Measurements from ENCODE around the gene KCTD20.
A peak's percentile ranks its signal among the peaks of the same experiment; 100 is the strongest.
"Not testable (repeated sequence)": the region's sequence is repeated elsewhere in the genome, so short reads cannot be mapped to it uniquely, and the experiment has no call there.

KCTD20 gene

DNA sequence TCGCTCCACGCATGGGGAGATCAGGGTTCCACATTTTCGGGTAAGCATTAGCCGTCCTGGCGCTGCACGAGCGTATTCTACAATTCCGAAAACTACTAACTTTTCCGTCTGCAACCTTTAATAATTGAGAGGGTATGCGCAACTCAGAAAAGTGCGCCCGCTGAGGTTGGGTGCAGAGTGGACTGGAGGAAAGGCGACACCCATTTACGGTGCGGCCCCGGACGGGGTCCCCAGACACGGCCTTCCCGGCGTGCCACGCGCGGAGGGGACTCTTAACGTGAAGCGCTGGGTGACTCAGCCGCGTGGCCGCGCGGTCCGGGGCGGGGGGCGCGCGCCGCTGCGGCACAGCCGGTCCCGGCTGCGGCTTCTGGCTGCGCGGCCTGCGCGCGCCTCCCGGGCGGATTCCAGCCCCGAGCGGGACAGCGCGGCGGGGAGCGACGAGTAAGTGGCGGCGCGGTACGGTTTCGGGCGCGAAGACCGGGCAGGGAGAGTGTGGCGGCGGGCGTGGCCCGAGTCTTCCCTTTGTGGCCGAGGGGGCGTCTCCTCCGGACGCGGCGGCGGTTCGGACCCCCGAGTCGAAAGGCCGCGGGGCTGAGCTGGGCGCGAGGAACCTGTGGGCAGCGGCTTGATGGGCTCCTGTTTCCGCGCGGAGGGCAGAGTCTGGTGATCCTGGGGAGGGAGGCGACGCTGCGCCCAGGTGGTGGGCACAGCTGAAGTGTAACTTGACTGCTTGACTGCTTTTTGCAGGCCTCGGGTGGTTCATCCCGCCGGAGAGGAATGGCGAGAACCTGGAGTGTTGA lies at the start of gene KCTD20, which contains the start of gene PXT1:
Gene KCTD20 (plus strand): TSS at position 330 of the 800 bp plus-strand sequence. CDS start 27,098 bp downstream, outside the sequence.
Gene PXT1 (minus strand): TSS at position 184 of the 800 bp plus-strand sequence. CDS start 16,772 bp downstream, outside the sequence.
- DNase-seq, result peak; percentile 94

DNA sequence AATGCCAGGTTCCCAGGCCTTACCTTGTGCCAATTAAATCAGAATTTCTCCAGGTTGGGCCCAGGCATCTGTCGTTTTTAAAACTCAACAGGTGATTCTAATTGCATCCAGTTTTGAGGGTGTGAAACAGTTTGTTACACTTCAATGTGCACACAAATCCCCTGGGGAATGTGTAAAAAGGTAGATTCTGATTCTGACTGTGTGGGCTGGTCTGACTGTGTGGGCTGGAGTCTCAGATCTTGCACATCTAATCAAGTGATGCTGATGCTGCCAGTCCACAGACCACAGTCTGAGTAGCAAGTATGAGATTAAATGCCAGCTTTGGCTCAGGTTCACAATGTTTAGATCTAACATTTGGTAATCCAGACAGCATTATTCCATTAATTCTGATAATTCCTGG lies 42.8 kb upstream of the KCTD20 start:
- no peak for DNase-seq

DNA sequence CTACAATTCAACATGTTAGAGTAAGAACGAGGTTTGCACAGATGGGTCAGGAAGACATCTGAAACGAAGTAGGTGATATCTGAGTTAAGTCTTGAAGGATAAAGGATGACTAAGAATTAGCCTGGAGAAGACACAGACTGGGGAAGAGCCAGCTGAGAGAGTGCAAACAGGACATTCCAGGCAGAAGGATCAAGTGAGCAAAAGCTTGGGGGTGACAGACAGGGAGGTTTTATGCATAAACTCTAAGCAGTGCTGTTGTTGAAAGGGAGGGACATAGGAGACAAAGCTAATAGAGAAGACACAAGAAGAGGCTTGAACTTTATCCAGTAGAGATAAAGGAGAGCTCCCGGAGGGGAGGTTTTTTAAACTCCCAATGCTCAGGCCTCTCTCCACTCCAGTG lies 40.3 kb upstream of the KCTD20 start:
- no peak for DNase-seq

DNA sequence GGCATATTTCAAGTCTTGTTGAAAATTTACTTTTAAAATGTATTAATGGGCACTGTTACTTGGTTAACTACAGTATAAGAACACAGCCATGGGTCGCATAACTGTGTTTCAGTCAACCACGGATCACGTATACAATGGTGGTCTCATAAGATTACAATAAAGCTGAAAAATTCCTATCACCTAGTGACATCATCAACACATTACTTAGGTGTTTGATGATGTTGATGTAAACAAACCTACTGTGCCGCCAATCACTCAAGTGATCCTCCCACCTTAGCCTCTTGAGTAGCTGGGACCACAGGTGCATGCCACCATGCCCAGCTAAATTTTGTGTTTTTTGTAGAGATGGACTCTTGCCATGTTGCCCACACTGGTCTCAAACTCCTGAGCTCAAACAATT lies 38.6 kb upstream of the KCTD20 start:
- no peak for DNase-seq

DNA sequence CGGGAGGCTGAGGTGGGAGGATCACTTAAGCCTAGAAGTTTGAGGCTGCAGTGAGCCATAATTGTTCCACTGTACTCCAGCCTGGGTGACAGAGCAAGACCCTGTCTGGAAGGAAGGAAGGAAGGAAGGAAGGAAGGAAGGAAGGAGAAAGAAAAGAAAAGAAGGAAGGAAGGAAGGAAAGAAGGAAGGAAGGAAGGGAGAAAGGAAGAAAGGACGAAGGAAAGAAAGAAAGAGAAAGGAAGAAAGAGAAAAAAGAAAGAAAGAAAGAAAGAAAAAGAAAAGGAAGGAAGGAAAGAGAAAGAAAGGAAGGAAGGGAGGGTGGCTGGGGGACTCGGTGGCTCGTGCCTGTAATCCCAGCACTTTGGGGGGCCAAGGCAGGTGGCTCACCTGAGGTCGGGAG lies 33.1 kb upstream of the KCTD20 start:
- not testable (repeated sequence) for DNase-seq

DNA sequence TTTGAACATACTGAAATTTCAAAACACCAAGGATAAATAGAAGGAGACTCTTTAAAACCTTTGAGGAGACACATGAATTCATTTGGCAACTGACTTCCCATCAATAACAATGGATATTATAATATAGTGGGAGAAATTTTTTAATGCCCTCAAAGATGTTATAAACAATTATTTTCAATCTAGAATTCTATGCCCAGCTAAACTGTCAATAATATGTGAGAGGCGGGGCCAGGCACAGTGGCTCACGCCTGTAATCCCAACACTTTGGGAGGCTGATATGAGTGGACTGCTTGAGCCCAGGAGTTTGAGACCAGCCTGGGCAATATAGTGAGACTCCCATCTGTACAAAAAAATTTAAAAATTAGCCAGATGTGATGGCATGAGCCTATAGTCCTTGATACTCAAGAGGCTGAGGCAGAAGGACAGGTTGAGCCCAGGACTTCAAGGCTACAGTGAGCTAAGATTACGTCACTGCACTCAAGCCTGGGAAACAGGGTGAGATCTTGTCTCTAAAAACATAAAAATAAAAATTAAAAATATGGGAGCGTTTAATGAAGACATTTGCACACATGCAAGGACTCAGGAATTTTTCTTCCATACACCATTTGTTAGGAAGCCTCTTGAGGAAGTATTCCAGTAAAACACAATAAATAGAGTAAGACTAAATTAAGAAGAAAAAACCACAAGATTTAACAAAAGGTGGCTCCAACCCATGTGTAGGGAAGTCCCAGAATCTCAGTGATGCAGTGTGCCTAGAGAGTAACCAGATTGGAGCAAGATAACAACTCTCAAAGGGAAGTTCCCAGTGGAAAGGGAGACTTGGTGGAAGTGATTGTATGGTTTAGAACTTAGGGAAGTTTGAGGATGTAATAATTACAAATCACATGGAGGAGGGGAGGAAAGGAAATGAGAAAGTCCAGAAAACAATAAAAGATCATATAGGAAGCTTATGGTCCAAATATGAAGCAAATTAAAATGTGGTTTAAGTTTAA lies 29.0 kb upstream of the KCTD20 start:
- no peak for DNase-seq

DNA sequence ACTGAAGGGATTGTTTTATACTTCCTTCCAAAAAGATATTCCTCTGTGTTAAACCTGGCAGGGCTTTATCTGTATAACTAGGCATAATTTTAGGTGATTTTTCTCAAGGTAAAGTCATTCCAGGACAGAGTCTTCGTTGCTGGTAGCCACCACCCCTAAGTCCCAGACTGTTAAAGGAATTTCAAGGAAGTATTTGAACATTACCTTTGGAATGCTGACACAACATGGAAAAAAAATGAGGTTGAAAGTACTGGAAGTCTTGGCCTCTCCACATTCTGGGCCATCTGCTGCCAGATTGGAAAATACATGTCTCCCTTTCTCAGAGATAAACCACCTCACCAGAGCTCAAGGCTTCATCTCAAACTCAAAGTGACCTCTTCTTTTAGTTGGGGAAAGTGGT lies 28.3 kb upstream of the KCTD20 start:
- DNase-seq, result no peak

DNA sequence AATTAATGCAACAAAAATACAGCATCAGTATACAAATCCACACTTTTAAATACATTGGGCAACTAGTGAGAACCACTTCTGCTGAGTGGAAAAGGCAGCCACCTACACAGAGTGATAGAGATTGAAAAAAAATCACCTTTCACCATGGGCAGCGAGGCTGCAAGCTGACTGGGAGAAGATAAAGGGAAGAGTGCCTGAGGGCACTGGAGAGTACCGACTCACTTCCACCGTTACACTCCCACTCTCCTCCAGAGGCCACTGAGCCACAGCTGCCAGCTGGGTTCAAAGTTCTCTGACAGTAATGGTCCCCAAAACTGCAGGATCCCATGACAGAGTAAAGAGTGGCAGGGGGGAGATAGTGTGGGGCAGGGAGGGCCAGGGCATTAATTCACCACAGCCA lies 24.2 kb upstream of the KCTD20 start:
- DNase-seq, result no peak

DNA sequence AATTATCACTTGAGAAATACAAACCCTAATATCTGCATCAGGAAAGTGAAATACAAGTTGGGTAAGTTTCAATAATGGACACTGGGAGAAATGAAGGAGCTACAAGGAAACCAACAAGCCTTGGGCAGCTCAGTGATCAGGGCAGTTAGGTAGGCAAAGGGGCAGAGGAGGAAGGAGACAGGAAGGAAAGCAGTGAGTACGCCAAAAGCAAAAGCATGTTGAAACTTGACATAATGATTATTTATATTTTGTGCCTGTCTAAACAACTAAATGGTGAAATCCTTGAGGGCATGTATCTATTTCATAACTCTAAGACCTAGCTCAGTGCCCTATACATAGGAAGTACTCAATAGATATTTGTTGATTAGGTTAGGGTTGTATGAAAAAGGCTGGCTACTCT lies 23.5 kb upstream of the KCTD20 start:
- no peak for DNase-seq

DNA sequence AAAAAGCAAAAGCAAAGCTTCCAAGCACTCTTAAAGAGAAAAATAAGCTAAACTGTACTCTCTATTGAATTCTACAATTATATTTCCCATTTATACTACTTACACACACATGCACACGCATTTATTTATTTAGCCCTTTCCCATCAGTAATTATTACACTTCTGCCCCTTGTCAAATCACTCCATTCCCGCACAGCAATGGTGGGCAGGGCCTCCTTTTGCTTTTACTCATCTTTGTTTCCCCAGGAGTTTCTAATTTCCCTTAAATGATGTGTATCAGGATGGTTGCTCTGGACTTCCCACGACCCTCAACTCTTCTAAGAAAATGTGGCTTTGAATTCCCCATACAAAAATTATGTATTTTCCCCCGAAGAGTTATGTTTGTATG lies 20.1 kb upstream of the KCTD20 start:
- DNase-seq, result no peak

DNA sequence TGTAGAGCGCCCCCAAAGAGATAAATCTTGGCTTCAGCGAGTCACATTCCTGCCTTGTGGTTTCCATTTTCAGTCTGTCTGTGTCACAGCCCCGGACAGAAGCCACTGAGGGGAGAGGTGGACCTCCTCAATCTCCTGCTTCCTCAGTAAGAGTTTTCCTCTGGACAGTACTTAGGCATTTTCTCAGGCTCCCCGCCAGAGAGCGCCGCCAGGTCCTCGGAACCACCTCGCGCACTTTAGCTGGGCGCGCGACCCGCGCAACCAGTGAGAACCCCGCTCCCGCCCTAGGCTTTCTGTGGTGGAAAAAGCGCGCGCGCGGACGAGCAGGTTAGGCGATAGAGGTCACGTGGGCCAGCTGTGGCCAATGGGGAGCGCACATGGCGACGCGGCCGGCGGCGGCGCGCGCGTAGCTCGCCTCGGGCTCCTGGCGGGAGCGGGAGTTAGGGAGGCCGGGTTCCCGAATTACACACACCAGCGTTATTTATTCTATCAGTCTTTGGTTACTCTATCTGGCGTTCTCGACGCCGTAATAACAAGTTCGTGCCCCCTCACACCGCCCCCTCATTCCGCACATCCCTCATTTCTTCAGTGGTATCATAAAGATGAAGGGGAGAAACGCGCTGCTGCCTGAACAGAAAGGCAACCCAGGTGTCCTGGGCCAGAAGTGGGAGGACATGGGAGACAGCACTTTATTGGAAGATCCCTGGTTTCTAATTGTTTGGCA lies 19.5 kb upstream of the KCTD20 start:
- DNase-seq, result peak; percentile 98

DNA sequence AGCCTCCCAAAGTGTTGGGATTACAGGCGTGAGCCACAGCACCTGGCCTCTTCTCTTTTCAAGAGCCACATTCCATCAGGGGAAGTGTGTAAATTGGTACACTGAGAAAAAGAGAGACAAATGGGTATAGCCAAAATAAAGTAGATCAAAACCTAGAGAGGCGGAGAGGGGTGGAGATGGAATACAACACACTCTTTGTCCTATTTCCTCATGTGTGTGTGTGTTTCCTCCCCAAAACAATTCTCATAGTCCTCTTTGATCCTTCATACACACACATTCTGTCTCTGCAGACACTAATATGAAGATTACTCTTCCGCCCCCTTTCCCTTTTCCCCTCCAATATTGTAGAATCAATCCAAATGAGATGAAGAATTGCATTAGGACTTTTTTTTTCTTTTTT lies 16.2 kb upstream of the KCTD20 start:
- no peak for DNase-seq

DNA sequence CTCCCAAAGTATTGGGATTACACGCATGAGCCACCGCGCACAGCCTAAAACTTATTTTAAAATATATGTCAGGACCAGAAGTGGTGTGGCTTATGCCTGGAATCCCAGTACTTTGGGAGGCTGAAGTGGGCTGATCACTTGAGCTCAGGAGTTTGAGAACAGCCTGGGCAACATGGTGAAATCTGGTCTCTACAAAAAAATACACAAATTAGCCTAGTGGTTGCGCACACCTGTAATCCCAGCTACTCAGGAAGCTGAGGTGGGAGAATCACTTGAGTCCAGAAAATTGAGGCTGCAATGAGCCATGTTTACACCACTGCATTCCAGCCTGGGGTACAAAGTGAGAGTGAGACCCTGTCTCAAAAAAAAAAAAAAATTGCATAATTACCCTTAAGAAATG lies 13.9 kb upstream of the KCTD20 start:
- no peak for DNase-seq

DNA sequence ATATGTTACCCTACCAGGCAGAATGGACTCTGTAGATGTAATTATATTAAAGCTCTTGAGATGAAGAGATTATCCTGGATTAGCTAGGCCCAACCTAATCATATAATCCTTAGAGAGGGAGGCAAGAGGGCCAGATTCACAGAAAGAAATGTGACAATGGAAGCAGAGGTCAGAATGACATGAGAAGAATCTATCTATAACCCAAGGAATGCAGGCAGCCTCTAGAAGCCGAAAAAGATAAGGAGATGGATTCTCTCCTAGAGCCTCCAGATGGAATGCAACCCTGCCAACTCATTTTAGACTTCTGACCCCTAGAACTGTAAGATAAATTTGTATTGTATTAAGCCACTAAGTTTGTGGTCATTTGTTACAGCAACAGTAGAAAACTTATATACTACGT lies 12.4 kb upstream of the KCTD20 start:
- DNase-seq, result no peak

DNA sequence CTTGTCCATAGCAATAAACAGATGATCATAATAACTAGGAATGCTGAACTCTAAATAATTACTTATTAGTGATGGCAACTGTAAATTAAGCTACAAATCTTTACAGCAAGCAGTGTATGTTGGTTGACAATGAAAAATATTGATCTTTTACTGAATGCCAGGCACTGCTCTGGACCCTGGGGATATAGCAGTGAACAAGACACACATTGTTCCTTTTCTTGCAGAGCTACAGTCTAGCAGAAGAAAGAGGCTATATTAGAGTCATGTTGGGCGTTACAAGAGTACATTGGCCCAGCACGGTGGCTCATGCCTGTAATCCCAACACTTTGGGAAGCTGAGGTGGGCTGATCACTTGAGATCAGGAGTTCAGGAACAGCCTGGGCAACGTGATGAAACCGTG lies 11.6 kb upstream of the KCTD20 start:
- no peak for DNase-seq

DNA sequence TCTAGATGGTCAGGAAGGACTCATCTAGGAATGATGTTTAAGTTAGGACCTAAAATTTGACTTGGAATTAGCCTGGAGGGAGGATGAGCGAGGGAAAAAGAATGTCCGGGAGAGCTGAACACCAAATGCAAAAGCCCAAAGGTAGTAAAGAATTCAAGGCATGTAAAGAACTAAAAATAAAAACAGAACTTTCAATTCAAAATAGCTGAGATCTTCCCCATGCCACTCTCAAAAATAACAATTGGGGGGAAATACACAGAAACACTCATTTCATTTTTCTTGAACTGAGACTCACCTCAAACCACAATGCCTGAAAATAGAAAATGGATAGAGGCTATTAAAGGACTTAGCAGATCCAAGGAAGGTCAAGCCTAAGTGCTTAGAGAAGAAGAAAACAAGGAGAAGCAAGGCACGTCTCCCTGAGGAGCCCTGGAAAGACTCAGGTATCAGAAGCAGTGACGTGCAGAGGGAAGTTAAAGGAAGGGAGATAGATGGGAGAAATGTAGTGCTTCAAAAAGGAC lies 10.6 kb upstream of the KCTD20 start:
- no peak for DNase-seq

DNA sequence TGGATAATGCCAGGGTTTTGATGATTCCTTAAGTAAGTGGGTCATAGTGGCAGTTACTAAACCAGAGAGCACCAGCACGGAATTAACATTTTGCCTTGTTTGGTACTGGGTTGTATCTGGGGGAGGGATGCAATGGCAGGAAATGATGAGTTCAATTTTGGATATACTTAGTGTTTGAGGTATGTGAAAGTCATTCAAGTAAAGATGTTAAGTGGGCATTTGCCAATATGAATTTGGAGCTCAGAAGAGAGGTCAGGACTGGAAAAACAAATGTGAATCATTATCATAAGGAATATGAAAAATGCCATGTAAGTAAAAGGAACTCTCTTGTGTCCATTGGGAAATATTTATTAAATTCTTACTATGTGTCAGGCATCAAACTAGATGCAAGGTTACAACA lies 6.3 kb upstream of the KCTD20 start:
- DNase-seq, result no peak

DNA sequence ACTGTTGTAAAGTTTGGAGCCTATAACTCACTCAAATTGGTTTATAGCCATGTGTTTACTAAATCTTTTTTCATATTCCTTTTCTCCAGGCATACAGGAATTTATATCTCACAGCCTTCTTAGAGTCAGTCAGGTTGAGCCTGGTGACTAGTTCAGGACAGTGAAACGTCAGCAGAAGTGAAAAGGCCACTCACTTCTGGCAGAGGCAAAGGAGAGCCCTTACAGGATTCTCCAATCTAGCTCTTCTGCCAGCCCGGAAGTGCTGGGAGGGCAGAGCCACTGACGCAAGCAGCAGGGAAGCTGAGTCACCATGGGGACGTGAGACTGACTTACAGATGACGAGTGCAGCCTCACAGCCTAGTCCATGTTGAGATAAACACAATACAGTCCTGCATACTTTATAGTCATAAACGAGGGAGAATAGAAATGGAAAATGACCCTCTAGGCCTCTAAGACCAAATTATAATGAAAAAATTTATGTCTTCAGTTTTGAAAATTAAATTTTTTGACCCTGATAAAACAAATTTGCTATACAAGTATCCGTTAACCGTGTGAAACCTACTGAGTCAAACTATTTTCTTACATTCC lies 1.4 kb upstream of the KCTD20 start:
- DNase-seq, result peak; percentile 64

DNA sequence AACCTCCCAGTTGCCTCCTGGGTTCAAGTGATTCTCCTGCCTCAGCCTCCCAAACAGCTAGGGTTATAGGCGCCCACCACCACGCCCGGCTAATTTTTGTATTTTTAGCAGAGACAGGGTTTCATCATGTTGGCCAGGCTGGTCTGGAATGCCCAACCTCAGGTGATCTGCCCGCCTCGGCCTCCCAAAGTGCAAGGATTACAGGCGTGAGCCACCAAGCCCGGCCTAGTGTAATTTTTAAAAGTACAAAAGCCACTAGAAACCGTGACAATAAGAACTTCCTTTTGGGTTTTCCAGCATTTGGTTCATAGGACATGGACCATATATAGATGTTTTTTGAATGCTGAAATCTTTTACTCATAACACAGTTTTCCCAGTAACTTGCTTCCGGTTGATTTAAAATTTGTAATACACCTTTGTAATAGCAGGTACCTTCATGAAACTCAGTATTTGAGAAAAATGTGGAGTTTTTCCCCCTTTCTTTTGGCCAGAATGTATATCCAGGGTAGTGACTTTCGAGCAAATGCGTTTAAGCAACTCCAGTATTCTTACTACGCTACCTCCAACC lies 613 bp upstream of the KCTD20 start:
- no peak for DNase-seq

DNA sequence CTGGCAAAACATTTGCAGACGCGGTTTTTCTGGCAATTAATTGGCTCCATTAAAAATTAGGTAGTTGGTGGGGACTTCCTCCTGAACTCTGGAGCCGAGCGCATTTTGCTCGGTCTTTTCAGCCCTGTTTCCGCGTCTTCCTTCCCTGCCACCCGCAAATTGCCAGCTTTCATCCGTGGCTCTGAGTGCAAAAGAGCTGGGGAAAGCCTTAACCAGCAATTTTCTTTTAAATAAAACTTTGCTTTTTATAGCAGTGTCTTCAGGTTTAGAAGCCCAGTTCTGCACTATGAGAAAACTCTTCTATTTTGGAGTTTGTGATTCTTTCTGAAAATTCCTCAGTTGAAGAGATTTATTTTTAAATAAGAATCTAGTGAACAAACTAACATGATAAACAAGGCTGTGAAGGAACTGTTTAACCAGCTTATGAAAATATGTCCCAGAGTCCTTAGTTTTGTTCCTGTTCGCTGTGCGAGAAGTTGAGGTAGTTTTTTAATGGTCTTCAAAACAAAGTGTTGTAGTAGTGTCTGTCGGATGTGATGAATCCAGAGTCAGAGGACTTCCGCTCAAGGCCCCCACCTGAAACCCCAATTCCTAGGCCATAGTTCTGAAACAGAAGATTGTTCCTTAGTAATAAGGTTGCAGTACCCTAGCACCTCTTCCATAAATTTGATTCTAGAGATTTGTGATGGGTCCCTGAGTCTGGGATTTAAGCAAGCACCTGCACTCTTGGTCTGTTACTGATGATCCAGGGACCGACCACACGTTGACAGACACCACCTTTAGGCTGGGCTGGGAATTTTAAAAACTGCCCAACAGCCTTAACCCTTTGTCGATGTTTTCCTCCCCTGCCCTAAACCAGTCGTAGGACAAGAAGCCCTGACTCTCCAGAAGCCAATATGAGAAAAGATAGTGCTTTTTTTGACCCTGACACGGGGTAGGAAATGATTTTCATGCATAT lies 950 bp downstream of the KCTD20 start:
- DNase-seq, result peak; percentile 44

DNA sequence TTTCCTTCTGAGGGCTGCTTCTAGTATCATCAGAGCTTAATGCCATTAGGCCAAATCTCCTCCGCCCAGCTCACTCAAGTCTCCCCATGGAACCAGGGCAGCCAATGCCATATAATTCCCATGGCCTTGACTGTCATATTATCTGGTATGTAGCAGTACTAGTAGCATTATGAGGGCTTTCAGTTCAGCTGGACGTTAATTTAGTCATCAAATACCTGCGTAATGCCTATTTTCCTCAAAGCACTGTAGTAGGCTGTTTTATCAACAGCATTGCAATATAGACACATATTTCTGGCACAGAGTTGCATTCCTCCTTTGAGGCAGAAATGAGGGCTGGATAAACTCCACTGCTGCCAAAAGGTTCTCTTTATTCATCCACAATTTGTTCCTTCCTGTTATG lies 1.7 kb downstream of the KCTD20 start:
- peak; percentile 11 for DNase-seq
